ENCODE measurements around the gene GIPR. TPM values are rescaled to one million over a fixed set of nuclear protein-coding genes. Genes with fewer than 3 reads are reported as not detected.

GIPR gene
- total RNA-seq, 1 donor from 2014 or later: 0.86 TPM

DNA sequence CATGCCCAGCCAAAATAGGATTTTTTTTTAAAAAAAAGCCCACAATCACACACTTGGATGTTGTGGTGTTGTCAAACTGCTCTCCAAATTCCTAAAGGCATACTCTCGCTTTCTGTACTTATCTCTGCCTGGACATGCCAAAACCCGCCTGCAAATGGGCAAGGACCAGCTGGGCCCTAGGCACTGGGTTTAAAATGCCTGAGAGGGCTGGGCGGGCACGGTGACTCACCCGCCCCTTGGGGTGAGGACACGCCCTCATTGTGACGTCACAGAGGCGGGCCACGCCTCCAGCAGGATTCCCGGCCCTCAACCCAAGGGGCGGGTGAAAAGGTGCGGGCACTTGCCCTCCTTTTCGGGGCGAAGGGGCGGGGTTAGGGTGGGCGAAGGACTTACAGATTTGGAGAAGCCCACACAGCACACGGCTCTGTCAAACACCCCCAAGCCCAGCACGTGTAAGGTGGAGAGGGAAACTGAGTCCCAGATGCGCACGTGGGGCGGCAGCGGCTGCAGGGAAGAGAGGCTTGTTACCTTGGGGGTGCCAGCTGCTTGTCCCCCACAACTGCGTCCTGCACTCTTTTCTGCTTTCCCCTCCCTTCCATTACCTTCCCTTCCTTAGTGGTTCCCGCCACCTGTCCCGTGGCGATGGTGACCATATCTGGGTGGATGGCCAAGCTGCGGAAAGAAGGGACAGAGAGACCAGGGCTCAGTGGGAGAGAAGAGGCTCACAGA, 35.4 kb upstream of the GIPR start:
- TF ChIP-seq, protein P1, sequence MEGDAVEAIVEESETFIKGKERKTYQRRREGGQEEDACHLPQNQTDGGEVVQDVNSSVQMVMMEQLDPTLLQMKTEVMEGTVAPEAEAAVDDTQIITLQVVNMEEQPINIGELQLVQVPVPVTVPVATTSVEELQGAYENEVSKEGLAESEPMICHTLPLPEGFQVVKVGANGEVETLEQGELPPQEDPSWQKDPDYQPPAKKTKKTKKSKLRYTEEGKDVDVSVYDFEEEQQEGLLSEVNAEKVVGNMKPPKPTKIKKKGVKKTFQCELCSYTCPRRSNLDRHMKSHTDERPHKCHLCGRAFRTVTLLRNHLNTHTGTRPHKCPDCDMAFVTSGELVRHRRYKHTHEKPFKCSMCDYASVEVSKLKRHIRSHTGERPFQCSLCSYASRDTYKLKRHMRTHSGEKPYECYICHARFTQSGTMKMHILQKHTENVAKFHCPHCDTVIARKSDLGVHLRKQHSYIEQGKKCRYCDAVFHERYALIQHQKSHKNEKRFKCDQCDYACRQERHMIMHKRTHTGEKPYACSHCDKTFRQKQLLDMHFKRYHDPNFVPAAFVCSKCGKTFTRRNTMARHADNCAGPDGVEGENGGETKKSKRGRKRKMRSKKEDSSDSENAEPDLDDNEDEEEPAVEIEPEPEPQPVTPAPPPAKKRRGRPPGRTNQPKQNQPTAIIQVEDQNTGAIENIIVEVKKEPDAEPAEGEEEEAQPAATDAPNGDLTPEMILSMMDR (conservative IDR thresholded peaks at IDR 0.05; ENCODE audit: low read depth, low read length): no peak
- DNase-seq (ENCODE audit: low read depth): no peak
- H3K4me3 ChIP-seq (ENCODE audit: low read depth, low read length): no peak overlapping the region

DNA sequence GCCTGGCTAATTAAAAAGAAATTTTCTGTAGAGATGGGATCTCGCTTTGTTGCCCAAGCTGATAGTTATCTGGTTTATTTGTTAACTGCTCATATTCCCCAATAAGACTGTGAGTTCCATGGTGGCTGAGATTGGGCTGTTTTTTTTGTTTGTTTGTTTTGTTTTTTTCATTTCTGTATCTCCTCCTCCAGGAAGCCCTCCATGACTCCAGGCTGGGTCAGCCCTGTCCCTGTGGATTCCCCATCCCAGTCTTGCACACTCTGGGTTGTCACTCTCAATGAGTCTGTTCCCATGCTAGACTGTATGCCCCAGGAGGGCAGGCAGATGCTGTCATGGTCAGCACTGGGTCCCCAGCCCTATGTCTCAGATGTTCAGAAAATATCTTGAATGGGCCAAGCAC, 31.7 kb upstream of the GIPR start:
- no peak overlapping the region for H3K4me3 ChIP-seq (ENCODE audit: low read depth, low read length)
- TF ChIP-seq, protein P1 (conservative IDR thresholded peaks at IDR 0.05; ENCODE audit: low read depth, low read length): no peak
- DNase-seq (ENCODE audit: low read depth): no peak

DNA sequence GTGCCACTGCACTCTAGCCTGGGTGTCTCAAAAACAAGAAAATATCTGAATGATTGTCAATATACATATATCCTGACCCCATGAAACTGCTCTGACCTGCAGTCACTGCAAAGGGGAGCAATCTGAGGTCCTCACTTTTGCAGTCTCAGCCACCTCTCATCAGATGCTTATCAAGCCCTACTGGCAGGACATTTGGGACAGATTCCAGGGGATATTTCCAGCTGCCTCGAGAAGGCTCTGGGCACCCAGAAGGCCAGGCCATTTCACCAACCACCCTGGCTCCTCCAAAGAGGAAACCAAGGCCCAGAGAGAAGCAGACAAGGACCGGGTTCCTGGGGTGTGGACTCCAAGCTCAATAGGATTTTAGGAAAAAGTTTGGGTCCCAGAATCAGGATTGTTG, 31.1 kb upstream of the GIPR start:
- TF ChIP-seq, protein P1 (conservative IDR thresholded peaks at IDR 0.05; ENCODE audit: low read depth, low read length): no peak
- no peak for DNase-seq (ENCODE audit: low read depth)
- H3K4me3 ChIP-seq (ENCODE audit: low read depth, low read length): no peak overlapping the region

DNA sequence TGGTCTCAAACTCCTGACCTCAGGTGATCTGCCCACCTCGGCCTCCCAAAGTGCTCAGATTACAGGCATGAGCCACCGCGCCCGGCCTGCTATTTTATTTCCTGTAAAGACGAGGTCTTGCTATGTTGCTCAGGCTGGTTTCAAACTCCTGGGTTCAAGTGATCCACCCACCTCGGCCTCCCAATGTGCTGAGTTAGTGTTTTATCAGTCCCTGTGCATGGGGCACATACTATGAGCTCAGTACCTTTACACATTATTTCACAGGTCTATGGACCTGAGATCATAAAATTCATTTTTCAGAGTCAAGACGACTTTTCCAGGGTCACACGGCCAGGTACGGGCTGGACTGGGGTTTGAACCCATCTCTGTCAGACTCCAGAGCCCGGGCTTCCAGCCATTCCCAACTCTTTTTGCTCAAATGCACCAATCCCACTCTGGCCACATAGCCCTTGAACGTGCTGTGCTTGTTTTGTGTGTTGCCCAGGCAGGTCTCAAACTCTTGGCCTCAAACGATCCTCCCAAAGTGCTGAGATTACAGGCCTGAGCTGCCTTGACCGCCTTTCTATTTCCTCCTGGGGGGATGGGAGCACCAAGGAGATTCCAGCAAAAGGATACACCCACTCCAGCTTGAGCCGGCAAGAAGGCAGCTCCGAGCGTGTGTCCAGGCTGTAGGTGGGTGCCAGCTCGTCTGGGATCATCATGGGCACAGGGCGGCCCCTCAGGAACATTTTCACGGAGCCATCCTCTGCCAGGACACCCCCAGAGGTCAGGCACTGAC, 29.9 kb upstream of the GIPR start:
- DNase-seq (ENCODE audit: low read depth): no peak
- H3K4me3 ChIP-seq (ENCODE audit: low read depth, low read length): peak overlapping the region; percentile 77
- TF ChIP-seq, protein P1 (conservative IDR thresholded peaks at IDR 0.05; ENCODE audit: low read depth, low read length): no peak

DNA sequence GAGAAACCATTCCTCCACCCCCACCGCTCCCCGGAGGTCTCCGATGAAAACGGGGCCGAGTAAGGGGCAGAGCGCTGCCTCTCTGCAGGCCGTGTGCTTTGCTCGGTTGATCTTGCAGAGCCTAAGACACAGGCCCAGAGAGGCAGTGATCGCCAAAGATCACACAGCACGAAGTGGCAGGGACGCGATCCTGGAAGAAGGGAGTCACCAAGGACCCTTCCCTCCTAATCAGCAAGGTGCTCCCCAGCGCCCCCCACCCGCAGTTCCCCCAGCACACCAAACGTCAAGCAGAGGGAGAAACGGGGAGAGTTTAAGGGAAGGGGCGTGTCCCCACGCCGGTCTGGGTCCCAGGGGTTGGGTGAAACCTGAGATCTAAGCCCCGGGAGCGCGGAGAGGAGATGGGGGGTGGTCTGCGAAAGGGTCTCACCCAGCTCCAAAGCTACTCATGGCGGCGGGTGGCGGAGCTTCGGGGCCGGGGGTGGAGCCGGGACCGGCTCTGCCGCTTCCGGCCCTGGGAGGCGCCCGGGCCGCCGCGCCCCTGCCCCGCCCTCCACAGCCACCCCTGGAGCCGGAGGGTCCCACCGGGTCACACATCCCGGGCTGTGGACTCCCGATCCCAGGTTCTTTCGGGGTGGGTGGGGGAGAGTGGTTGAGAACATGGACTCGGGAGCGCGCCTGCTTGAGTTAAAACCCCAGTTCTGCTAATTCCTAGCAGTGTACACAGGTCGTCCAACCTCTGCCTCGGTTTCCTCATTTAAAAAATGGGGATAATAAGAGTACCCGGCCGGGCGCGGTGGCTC, 28.9 kb upstream of the GIPR start, which contains the start of gene EML2:
Gene EML2 (minus strand): TSS at position 468 of the 800 bp plus-strand sequence. CDS start 21 bp downstream, at position 447.
- DNase-seq (ENCODE audit: low read depth): no peak
- H3K4me3 ChIP-seq (ENCODE audit: low read depth, low read length): peak within 1 kb of the TSS; percentile 77
- TF ChIP-seq, protein P1 (conservative IDR thresholded peaks at IDR 0.05; ENCODE audit: low read depth, low read length): peak; percentile 24

DNA sequence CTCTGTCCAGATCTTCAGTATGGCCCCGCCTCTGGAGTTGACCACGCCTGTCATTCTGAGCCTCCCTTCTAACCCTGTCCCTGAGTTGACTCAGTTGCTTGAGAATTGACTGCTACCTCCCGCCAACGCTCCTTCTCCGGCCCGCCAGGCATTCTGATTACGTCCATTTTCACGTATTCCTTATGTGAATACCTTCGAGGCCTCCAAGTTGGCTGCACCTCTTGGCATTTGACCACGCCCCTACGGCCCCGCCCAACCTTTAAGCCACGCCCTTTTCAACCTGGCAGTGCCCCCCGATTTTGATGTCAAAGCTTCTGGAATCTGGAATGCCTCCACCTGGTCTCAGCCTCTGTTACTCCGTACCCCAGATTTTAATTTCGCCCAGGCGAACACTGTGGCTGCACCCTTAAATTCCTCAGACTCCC, 27.2 kb upstream of the GIPR start:
- no peak overlapping the region for H3K4me3 ChIP-seq (ENCODE audit: low read depth, low read length)
- TF ChIP-seq, protein P1 (conservative IDR thresholded peaks at IDR 0.05; ENCODE audit: low read depth, low read length): no peak
- DNase-seq (ENCODE audit: low read depth): no peak
